Measurements from ENCODE around the gene MFSD12. TPM values are rescaled to one million over a fixed set of nuclear protein-coding genes. Genes with fewer than 3 reads are reported as not detected.

MFSD12 gene
- total and polyA plus RNA-seq, 4 donors: 9.4 to 43.6 (median 24.6) TPM

Small RNA genes within 50 kb of the gene (small RNA-seq; reads per million reads assigned to genes)
- gene AC005786.1: not detected
- not detected for gene RF00212

Other genes starting within 250 kb of the MFSD12 start
- gene NFIC, start 191.0 kb downstream of the MFSD12 start, total RNA-seq: 100 to 1,000 TPM in 1 of 2 donors, 10 to 100 TPM in 1; 12.8 to 100 TPM
- gene NFIC, start 191.0 kb downstream of the MFSD12 start, polyA plus RNA-seq: 10 to 100 TPM; 71.8 to 78.5 TPM
- 1 to 10 TPM in 1 of 2 donors, under 1 TPM in 1; 0.17 to 2.8 TPM for gene SMIM24, start 77.1 kb downstream of the MFSD12 start, total RNA-seq
- gene SMIM24, start 77.1 kb downstream of the MFSD12 start, polyA plus RNA-seq: 10 to 100 TPM in 1 of 2 donors, 1 to 10 TPM in 1; 2.7 to 13.7 TPM
- not detected for gene SMIM44, start 74.1 kb downstream of the MFSD12 start, total RNA-seq
- not detected for gene SMIM44, start 74.1 kb downstream of the MFSD12 start, polyA plus RNA-seq
- 10 to 100 TPM in 1 of 2 donors, 1 to 10 TPM in 1; 8.1 to 12.0 TPM for gene DOHH, start 56.9 kb downstream of the MFSD12 start, total RNA-seq
- gene DOHH, start 56.9 kb downstream of the MFSD12 start, polyA plus RNA-seq: 10 to 100 TPM in 1 of 2 donors, 1 to 10 TPM in 1; 1.4 to 10.2 TPM
- gene FZR1, start 51.3 kb downstream of the MFSD12 start, total RNA-seq: 10 to 100 TPM; 17.0 to 27.3 TPM
- gene FZR1, start 51.3 kb downstream of the MFSD12 start, polyA plus RNA-seq: 10 to 100 TPM; 18.0 to 22.5 TPM
- gene TEKTIP1, start 18.4 kb downstream of the MFSD12 start, total RNA-seq: under 1 TPM in 1 of 2 donors, not detected in 1; 0.17 TPM
- gene TEKTIP1, start 18.4 kb downstream of the MFSD12 start, polyA plus RNA-seq: not detected
- 10 to 100 TPM; 28.6 to 35.1 TPM for gene HMG20B, start 15.4 kb upstream of the MFSD12 start, total RNA-seq
- gene HMG20B, start 15.4 kb upstream of the MFSD12 start, polyA plus RNA-seq: 10 to 100 TPM; 29.3 to 31.7 TPM
- gene GIPC3, start 27.9 kb upstream of the MFSD12 start, total RNA-seq: under 1 TPM; 0.23 to 0.25 TPM
- under 1 TPM; 0.25 to 0.95 TPM for gene GIPC3, start 27.9 kb upstream of the MFSD12 start, polyA plus RNA-seq
- 1 to 10 TPM; 1.7 to 6.0 TPM for gene TBXA2R, start 49.3 kb upstream of the MFSD12 start, total RNA-seq
- 1 to 10 TPM; 5.0 to 5.9 TPM for gene TBXA2R, start 49.3 kb upstream of the MFSD12 start, polyA plus RNA-seq
- 10 to 100 TPM; 12.7 to 13.2 TPM for gene CACTIN, start 69.2 kb upstream of the MFSD12 start, total RNA-seq
- gene CACTIN, start 69.2 kb upstream of the MFSD12 start, polyA plus RNA-seq: 1 to 10 TPM; 1.9 to 7.4 TPM
- 1 to 10 TPM; 6.7 to 7.4 TPM for gene PIP5K1C, start 142.9 kb upstream of the MFSD12 start, total RNA-seq
- 1 to 10 TPM; 1.8 to 5.4 TPM for gene PIP5K1C, start 142.9 kb upstream of the MFSD12 start, polyA plus RNA-seq
- 1 to 10 TPM; 6.0 to 6.1 TPM for gene TJP3, start 150.8 kb upstream of the MFSD12 start, total RNA-seq
- gene TJP3, start 150.8 kb upstream of the MFSD12 start, polyA plus RNA-seq: 1 to 10 TPM; 7.3 to 9.8 TPM
- gene APBA3, start 204.1 kb upstream of the MFSD12 start, total RNA-seq: 10 to 100 TPM; 11.9 to 24.3 TPM
- gene APBA3, start 204.1 kb upstream of the MFSD12 start, polyA plus RNA-seq: 1 to 10 TPM; 6.4 to 9.6 TPM
- gene MRPL54, start 205.1 kb upstream of the MFSD12 start, total RNA-seq: 10 to 100 TPM; 25.1 to 28.5 TPM
- gene MRPL54, start 205.1 kb upstream of the MFSD12 start, polyA plus RNA-seq: 100 to 1,000 TPM in 1 of 2 donors, 10 to 100 TPM in 1; 57.2 to 109 TPM
- not detected for gene RAX2, start 214.6 kb upstream of the MFSD12 start, total RNA-seq
- gene RAX2, start 214.6 kb upstream of the MFSD12 start, polyA plus RNA-seq: not detected
- 1 to 10 TPM; 2.7 to 7.0 TPM for gene MATK, start 228.8 kb upstream of the MFSD12 start, total RNA-seq
- under 1 TPM; 0.78 to 0.97 TPM for gene MATK, start 228.8 kb upstream of the MFSD12 start, polyA plus RNA-seq

Measured in liver (tissue), 5 donors.